ENCODE data around the gene CAVIN3. TPM values are rescaled to one million over a fixed set of nuclear protein-coding genes. Genes with fewer than 3 reads are reported as not detected.
A peak's percentile ranks its signal among the peaks of the same experiment; 100 is the strongest.

CAVIN3 gene
- total RNA-seq, 1 donor from 2014 or later: 9.9 TPM

DNA sequence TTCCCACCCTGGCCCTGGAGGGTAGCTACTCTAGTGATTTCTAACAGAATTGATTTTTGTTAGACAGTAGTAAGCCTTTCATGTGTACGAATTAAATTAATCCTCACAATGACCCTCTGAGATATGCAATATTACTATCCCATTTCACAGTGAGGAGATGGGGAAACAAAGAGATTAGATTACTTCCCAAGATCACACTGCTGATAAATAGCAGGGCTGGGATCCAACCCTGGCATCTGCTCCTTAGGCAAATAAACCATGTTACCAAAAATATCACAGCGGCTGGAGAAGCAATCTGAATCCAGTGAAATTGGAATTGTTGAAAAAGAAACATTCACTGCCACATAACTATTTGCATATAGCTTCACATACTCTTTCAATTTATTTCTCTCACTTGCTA is 12.8 kb upstream of the CAVIN3 start:
- H3K9me3 Mint-ChIP-seq: no peaks in the 10 kb centered on the region
- H3K4me3 Mint-ChIP-seq: no peak overlapping the region
- no peaks in the 10 kb centered on the region for H3K27me3 Mint-ChIP-seq (ENCODE audit: low read depth)
- H3K27ac Mint-ChIP-seq (ENCODE audit: unreplicated experiment): no peak overlapping the region
- H3K36me3 Mint-ChIP-seq (ENCODE audit: low read depth): no peaks in the 10 kb centered on the region
- TF ChIP-seq, protein P1, sequence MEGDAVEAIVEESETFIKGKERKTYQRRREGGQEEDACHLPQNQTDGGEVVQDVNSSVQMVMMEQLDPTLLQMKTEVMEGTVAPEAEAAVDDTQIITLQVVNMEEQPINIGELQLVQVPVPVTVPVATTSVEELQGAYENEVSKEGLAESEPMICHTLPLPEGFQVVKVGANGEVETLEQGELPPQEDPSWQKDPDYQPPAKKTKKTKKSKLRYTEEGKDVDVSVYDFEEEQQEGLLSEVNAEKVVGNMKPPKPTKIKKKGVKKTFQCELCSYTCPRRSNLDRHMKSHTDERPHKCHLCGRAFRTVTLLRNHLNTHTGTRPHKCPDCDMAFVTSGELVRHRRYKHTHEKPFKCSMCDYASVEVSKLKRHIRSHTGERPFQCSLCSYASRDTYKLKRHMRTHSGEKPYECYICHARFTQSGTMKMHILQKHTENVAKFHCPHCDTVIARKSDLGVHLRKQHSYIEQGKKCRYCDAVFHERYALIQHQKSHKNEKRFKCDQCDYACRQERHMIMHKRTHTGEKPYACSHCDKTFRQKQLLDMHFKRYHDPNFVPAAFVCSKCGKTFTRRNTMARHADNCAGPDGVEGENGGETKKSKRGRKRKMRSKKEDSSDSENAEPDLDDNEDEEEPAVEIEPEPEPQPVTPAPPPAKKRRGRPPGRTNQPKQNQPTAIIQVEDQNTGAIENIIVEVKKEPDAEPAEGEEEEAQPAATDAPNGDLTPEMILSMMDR (conservative IDR thresholded peaks at IDR 0.05): no peak
- no peaks in the 10 kb centered on the region for H3K4me1 Mint-ChIP-seq
- no peak for DNase-seq (ENCODE audit: low read depth, low spot score)

DNA sequence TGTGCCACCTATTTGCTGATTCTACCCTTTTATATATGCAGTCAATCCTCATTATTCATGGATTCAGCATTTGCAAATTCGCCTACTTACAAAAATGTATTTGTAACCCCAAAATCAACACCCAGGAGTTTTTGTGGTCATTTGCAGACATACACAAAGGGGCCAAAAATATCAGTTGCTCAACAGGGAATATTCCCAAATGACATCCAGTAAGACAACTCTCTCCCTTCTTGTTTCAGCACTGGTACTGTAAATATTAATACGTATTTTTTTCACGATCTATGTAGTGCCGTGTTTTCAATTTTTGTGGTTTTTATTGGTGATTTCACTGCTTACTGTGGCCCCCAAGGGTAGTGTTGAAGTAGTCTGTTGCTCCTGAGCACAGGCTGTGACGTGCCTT is 11.8 kb upstream of the CAVIN3 start:
- Mint-ChIP-seq H3K27me3 (ENCODE audit: low read depth) (no peaks in the 10 kb centered on the region), H3K9me3 (no peaks in the 10 kb centered on the region), H3K4me1 (no peaks in the 10 kb centered on the region), H3K36me3 (ENCODE audit: low read depth) (no peaks in the 10 kb centered on the region), H3K4me3 (no peak overlapping the region), H3K27ac (ENCODE audit: unreplicated experiment) (no peak overlapping the region)
- no peak for DNase-seq (ENCODE audit: low read depth, low spot score)
- TF ChIP-seq, protein P1 (conservative IDR thresholded peaks at IDR 0.05): no peak

DNA sequence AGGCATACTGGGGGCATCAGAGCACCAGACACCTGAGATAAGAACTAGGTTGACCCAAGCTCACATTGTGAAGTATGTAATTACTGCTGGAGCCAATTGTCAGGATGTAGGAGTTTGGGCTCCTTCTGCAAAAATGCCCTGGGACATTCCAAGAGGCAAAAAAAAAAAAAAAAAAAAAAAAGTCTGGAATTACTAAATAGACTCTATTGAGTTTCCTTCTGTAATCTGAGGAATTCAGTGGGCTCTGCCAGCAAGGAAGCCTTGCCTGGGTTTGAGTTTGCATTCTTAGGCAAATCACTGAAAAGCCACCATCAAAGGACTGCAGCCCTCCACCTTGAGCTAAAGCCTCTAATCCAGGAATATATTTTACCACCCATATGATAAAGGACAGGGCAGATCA is 8.0 kb upstream of the CAVIN3 start:
- DNase-seq (ENCODE audit: low read depth, low spot score): no peak
- TF ChIP-seq, protein P1 (conservative IDR thresholded peaks at IDR 0.05): no peak
- Mint-ChIP-seq H3K27ac (ENCODE audit: unreplicated experiment) (no peak overlapping the region), H3K27me3 (ENCODE audit: low read depth) (no peaks in the 10 kb centered on the region), H3K9me3 (no peaks in the 10 kb centered on the region), H3K4me3 (no peak overlapping the region), H3K36me3 (ENCODE audit: low read depth) (no peaks in the 10 kb centered on the region), H3K4me1 (no peaks in the 10 kb centered on the region)

DNA sequence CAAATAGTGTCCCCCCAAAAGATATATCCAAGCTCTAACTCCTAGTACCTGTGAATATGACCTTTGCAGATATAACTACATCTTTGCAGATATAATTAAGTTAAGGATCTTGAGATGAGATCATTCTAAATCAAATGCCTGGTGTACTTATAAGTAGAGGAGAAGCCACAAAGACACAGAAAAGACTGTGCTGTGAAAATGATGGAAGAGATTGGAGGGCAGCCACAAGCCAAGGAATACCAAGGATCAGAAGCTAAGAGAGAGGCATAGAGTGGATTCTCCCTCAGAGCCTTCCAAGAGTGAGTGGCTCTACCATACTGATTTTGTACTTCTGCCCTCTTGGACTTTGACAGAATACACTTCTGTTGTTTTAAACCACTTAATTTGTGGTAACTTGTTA is 7.5 kb upstream of the CAVIN3 start:
- Mint-ChIP-seq H3K9me3 (no peaks in the 10 kb centered on the region), H3K4me3 (no peak overlapping the region), H3K27ac (ENCODE audit: unreplicated experiment) (no peak overlapping the region), H3K4me1 (no peaks in the 10 kb centered on the region), H3K36me3 (ENCODE audit: low read depth) (no peaks in the 10 kb centered on the region), H3K27me3 (ENCODE audit: low read depth) (no peaks in the 10 kb centered on the region)
- TF ChIP-seq, protein P1 (conservative IDR thresholded peaks at IDR 0.05): no peak
- no peak for DNase-seq (ENCODE audit: low read depth, low spot score)

DNA sequence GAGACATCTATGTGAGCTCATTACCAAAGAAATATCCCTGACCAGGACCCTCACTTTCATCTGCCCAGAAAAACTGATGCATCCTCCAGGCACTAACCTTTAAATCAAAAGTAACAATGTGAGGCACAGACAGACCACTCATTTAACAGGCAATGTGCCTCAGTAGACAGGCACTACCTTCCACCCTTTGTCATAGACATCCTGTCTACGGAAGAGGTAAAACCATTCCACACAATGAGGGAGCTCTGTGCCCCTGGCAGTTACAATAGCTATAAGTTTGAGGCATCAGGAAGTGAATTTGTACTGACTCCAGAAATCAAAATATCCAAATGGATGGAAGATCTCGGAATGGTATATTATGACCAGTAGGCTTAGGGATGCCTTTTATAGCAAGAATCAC is 6.7 kb upstream of the CAVIN3 start:
- no peak for DNase-seq (ENCODE audit: low read depth, low spot score)
- no peak overlapping the region for H3K4me3 Mint-ChIP-seq
- TF ChIP-seq, protein P1 (conservative IDR thresholded peaks at IDR 0.05): no peak
- H3K4me1 Mint-ChIP-seq: peaks cover 6% of the 10 kb centered on the region
- H3K36me3 Mint-ChIP-seq (ENCODE audit: low read depth): no peaks in the 10 kb centered on the region
- peak overlapping the region; percentile 43 for H3K27ac Mint-ChIP-seq (ENCODE audit: unreplicated experiment)
- no peaks in the 10 kb centered on the region for H3K9me3 Mint-ChIP-seq
- no peaks in the 10 kb centered on the region for H3K27me3 Mint-ChIP-seq (ENCODE audit: low read depth)

DNA sequence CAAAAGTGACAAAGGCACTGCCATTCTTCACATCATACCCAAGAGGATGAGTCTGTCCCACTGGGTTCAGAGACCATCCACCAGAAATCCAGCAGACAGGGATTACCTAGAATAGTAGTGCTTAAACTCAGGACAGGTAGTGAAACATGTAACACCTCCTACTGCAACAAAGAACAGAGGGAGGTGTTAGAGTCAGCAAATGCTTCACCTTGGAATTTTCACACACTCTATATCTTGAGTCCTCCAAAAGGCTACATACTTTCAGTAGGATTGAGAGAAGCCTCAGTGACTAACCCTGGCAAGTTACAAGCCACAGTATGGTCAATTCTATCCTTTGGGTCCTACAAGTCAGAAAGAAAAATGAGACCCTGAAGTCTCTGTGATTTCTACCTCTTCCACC is 6.0 kb upstream of the CAVIN3 start:
- H3K36me3 Mint-ChIP-seq (ENCODE audit: low read depth): no peaks in the 10 kb centered on the region
- no peak overlapping the region for H3K4me3 Mint-ChIP-seq
- TF ChIP-seq, protein P1 (conservative IDR thresholded peaks at IDR 0.05): no peak
- H3K27me3 Mint-ChIP-seq (ENCODE audit: low read depth): peaks cover 2% of the 10 kb centered on the region
- no peaks in the 10 kb centered on the region for H3K9me3 Mint-ChIP-seq
- no peak for DNase-seq (ENCODE audit: low read depth, low spot score)
- H3K4me1 Mint-ChIP-seq: peaks cover 12% of the 10 kb centered on the region
- H3K27ac Mint-ChIP-seq (ENCODE audit: unreplicated experiment): no peak overlapping the region
